ENCODE results near the gene SLC18B1. TPM values are rescaled to one million over a fixed set of nuclear protein-coding genes. Genes with fewer than 3 reads are reported as not detected.

Gene SLC18B1
- total RNA-seq, 4 donors from 2014 or later = 18.0 to 25.8 (median 23.5) TPM

DNA sequence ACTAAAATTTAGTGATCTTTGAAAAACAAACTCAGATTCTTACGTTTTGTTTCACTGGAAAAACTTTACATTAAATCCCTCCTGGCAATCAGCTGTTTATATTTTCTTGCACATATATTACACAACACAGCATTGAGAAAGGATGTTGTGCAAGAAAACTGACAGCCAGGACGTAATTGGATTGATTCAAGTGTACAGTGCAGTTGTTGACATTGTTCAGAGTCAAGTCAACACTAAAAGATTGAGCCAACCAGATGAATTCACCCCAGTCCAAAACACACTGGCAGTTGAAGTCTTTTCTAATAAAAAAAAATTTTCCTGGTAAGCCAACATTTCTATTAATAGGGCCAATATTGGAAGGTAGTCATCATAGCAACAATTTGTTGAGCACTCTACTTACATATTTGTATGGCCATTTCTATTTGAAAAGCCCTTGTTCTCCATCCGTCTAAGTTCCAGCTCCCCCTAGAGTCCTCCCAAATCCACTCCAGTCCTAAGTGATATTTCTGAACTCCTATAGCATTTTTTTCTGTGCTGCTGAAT, 63.7 kb downstream of the SLC18B1 start:
- 30 to 40% methylated on average over 3 of the region's 3 CpGs for WGBS, 2 donors
- no peak for DNase-seq
- Histone ChIP-seq H3K27me3 (no peaks in the 10 kb centered on the region), H3K36me3 (no peaks in the 10 kb centered on the region), H3K27ac (no peak overlapping the region), H3K4me1 (no peaks in the 10 kb centered on the region), H3K4me3 (replicated peaks in 1 of 3) (no peak overlapping the region), H3K9me3 (no peaks in the 10 kb centered on the region)
- intact Hi-C loops (cut with DNase I) = no loop called here
- no peak for TF ChIP-seq POLR2A (IDR thresholded peaks at IDR 0.05)
- peak in 1 of 6 experiments; percentile 11 for TF ChIP-seq CTCF (IDR thresholded peaks at IDR 0.05)

- H3K4me3 ChIP-seq (replicated peaks in 1 of 3) = no peak overlapping the region
- no peaks in the 10 kb centered on the region for H3K9me3 ChIP-seq
- DNase-seq = no peak
- TF ChIP-seq POLR2A (IDR thresholded peaks at IDR 0.05) (no peak), CTCF (IDR thresholded peaks at IDR 0.05) (no peak)
- WGBS, 2 donors = 80 to 96% methylated on average over 1 of the region's 1 CpG
- H3K4me1 ChIP-seq = no peaks in the 10 kb centered on the region
- no peak overlapping the region for H3K27ac ChIP-seq
- H3K27me3 ChIP-seq = no peaks in the 10 kb centered on the region
- H3K36me3 ChIP-seq = no peaks in the 10 kb centered on the region
- intact Hi-C loops (cut with DNase I) = no loop called here
Observed at GRCh38 chr6:132733814-132734213, 64.6 kb downstream of the SLC18B1 start.

- H3K27me3 ChIP-seq = no peaks in the 10 kb centered on the region
- H3K4me3 ChIP-seq (replicated peaks in 1 of 3) = no peak overlapping the region
- TF ChIP-seq CTCF (IDR thresholded peaks at IDR 0.05) (no peak), POLR2A (IDR thresholded peaks at IDR 0.05) (no peak)
- H3K4me1 ChIP-seq = no peaks in the 10 kb centered on the region
- no peaks in the 10 kb centered on the region for H3K9me3 ChIP-seq
- intact Hi-C loops (cut with DNase I) = no loop called here
- H3K27ac ChIP-seq = no peak overlapping the region
- 67 to 75% methylated on average over 2 of the region's 2 CpGs for WGBS, 2 donors
- H3K36me3 ChIP-seq = no peaks in the 10 kb centered on the region
- DNase-seq = no peak
Observed at GRCh38 chr6:132733283-132733682, 65.2 kb downstream of the SLC18B1 start.

DNA sequence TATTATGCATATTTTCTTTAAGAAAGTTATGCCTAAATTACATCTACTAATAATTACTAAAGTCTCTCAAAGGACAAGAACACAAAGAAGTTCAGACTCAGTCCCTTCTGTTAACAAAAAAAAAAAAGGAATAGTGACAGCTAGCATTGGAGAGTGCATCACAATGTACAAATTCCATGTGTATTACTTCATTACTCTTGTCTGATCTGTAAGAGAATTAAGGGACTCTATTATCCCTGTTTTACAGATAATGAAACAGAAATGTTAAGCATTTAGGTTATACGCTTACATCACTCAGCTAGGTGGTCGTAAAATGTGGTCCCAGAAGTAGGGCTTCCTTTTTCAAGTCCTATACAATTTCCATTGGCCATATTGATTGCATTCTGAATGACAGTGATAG, 67.4 kb downstream of the SLC18B1 start:
- Histone ChIP-seq H3K27ac (no peak overlapping the region), H3K36me3 (no peaks in the 10 kb centered on the region), H3K4me3 (replicated peaks in 1 of 3) (no peak overlapping the region), H3K4me1 (no peaks in the 10 kb centered on the region), H3K9me3 (no peaks in the 10 kb centered on the region), H3K27me3 (no peaks in the 10 kb centered on the region)
- no peak for TF ChIP-seq CTCF (IDR thresholded peaks at IDR 0.05)
- no peak for TF ChIP-seq POLR2A (IDR thresholded peaks at IDR 0.05)
- WGBS, 2 donors = 84 to 91% methylated on average over 2 of the region's 2 CpGs
- intact Hi-C loops (cut with DNase I) = no loop called here
- DNase-seq = no peak

DNA sequence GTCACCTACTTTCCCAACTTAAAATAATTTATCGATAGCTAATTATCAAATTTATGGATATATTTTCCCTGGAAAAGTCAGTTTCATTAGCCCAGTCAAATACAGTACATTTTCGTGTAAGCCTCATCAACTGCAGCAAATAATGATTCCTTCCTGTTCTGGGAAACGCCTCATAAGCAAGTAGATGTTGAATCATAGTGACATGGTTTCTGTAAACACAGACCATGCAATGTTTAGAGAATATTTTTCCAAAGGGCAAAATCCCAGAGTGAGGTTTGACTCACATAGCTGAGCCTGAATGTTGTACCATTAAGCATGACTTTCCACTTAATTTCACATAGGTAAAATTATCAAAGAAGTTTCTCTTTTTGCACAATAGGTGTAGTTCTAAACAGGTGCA, 67.9 kb downstream of the SLC18B1 start:
- TF ChIP-seq CTCF (IDR thresholded peaks at IDR 0.05) = no peak
- TF ChIP-seq POLR2A (IDR thresholded peaks at IDR 0.05) = no peak
- no peaks in the 10 kb centered on the region for H3K4me1 ChIP-seq
- intact Hi-C loops (cut with DNase I) = no loop called here
- H3K27ac ChIP-seq = no peak overlapping the region
- H3K9me3 ChIP-seq = no peaks in the 10 kb centered on the region
- DNase-seq = no peak
- WGBS, 2 donors = 78 to 82% methylated on average over 3 of the region's 3 CpGs
- no peak overlapping the region for H3K4me3 ChIP-seq (replicated peaks in 1 of 3)
- H3K36me3 ChIP-seq = no peaks in the 10 kb centered on the region
- no peaks in the 10 kb centered on the region for H3K27me3 ChIP-seq
